Measurements from ENCODE around the gene INVS. TPM values are rescaled to one million over a fixed set of nuclear protein-coding genes. Genes with fewer than 3 reads are reported as not detected.

The INVS gene
- total and polyA plus RNA-seq, 2 donors (not counting 3 experiments of a cell fraction or from before 2014, with no cell fraction given): 8.5 to 17.9 TPM

DNA sequence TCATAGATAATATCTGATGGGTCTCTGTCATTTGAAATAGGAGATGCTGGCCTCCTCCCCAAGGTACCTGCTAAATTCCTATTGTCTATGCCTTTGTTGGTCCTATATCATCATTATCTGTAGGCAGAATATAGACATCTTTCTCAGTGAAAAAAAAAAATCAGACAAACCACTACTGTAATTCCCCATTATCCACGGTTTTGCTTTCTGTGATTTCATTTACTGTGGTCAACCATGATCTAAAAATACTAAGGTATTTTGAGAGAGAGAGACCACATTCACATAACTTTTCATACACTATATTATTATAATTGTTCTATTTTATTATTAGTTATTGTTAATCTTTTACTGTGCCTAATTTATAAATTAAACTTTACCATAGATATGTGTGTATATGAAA lies 122.5 kb downstream of the INVS start:
- H3K27ac ChIP-seq (ENCODE audit: insufficient read depth, low read depth, low read length): no peak overlapping the region
- dilution Hi-C loops (cut with MboI; ENCODE audit: extremely low pct_ligation_motif_present, low sequenced_read_pairs): no loop called here
- H3K4me3 ChIP-seq (replicated peaks in 1 of 3; ENCODE audit: insufficient read depth in 1 of 3, low read depth in 1 of 3, low read length in 3 of 3): no peak overlapping the region
- no TSS peak for BruUV-seq (replicated peaks)
- H3K36me3 ChIP-seq (ENCODE audit: control insufficient read depth in 2 of 2, extremely low read depth in 1 of 2, insufficient read depth in 2 of 2, low read length in 2 of 2): no peaks in the 10 kb centered on the region
- H3K4me2 ChIP-seq (ENCODE audit: insufficient read depth, low read length): no peak overlapping the region
- no peaks in the 10 kb centered on the region for H3K4me1 ChIP-seq (ENCODE audit: control insufficient read depth, extremely low read depth, insufficient read depth, low read length)
- H3K9me3 ChIP-seq (replicated peaks; ENCODE audit: control insufficient read depth, insufficient read depth, low read length): no peaks in the 10 kb centered on the region
- H3K9ac ChIP-seq (replicated peaks; ENCODE audit: extremely low read depth, insufficient read depth, low read length): no peak overlapping the region
- H3K27me3 ChIP-seq (ENCODE audit: control insufficient read depth in 2 of 2, insufficient read depth in 2 of 2, low read length in 2 of 2): no peaks in the 10 kb centered on the region
- FAIRE-seq (no peak), DNase-seq (ENCODE audit: low read depth, low spot score) (no peak)
- no peaks in the 10 kb centered on the region for H3K79me2 ChIP-seq (ENCODE audit: control insufficient read depth, insufficient read depth, low read length)
- intact Hi-C loops (cut with micrococcal nuclease): no loop called here
- ChIA-PET CTCF (interaction anchor here (0.7 to 2.1 kb wide), 10 partner anchors 7 to 1037 kb away, joined by 3 to 16 read pairs (median 4); no protein-coding TSS in a partner anchor), POLR2A (no interaction called here)
- H4K20me1 ChIP-seq (replicated peaks; ENCODE audit: control insufficient read depth, extremely low read depth, insufficient read depth, low read length): no peaks in the 10 kb centered on the region
- no peak overlapping the region for H2AFZ ChIP-seq (ENCODE audit: low read depth, low read length)
- TF ChIP-seq EZH2 (IDR thresholded peaks at IDR 0.05; ENCODE audit: borderline replicate concordance, low read depth, low read length, severe bottlenecking): no peak
- TF ChIP-seq POLR2A (IDR thresholded peaks at IDR 0.05; ENCODE audit: low read depth, low read length): no peak
- TF ChIP-seq CTCF (IDR thresholded peaks at IDR 0.05; ENCODE audit: extremely low read depth in 1 of 2, insufficient read depth in 1 of 2, low read depth in 1 of 2, low read length in 2 of 2): no peak
- no peak for TF ChIP-seq JUN (IDR thresholded peaks at IDR 0.05; ENCODE audit: borderline replicate concordance, insufficient read depth, insufficient read length, low read depth)
- no peak for TF ChIP-seq FOS (IDR thresholded peaks at IDR 0.05; ENCODE audit: borderline replicate concordance, insufficient read depth, low read length)
- TF ChIP-seq GATA2 (IDR thresholded peaks at IDR 0.05; ENCODE audit: insufficient read depth, insufficient read length, low read depth, low read length): no peak
- TF ChIP-seq, protein P1, sequence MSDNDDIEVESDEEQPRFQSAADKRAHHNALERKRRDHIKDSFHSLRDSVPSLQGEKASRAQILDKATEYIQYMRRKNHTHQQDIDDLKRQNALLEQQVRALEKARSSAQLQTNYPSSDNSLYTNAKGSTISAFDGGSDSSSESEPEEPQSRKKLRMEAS (IDR thresholded peaks at IDR 0.05; ENCODE audit: insufficient read depth, insufficient read length): no peak
- no peak for TF ChIP-seq POLR2AphosphoS5 (IDR thresholded peaks at IDR 0.05; ENCODE audit: insufficient read depth, low read depth, low read length)
- TF ChIP-seq MYC (IDR thresholded peaks at IDR 0.05; ENCODE audit: low read depth, low read length): no peak
- no peaks in the 10 kb centered on the region for H3K9me1 ChIP-seq (replicated peaks; ENCODE audit: control insufficient read depth, extremely low read depth, insufficient read depth, low read length)
